ENCODE results near the gene RPL35A. TPM values are rescaled to one million over a fixed set of nuclear protein-coding genes. Genes with fewer than 3 reads are reported as not detected.
"Not testable (repeated sequence)": the region's sequence is repeated elsewhere in the genome, so short reads cannot be mapped to it uniquely, and the experiment has no call there.

The RPL35A gene
- total and polyA plus RNA-seq, 2 of the 4 experiments (the other 2 are of a cell fraction) = 906 to 1,064 TPM

GRCh38 chr3:197963019-197963637 is 13.1 kb downstream of the RPL35A start:
- intact Hi-C loops (cut with micrococcal nuclease) = loop anchor here (10.0 kb wide), 1 partner anchor 112 kb away; no protein-coding TSS in a partner anchor

GRCh38 chr3:197967337-197967989 is 17.5 kb downstream of the RPL35A start:
- intact Hi-C loops (cut with micrococcal nuclease) = loop anchor here (10.0 kb wide), 1 partner anchor 107 kb away; no protein-coding TSS in a partner anchor
- H2BK20ac ChIP-seq (ENCODE audit: low read depth, low read length); H4K5ac ChIP-seq (ENCODE audit: low read depth, low read length); H3K27me3 ChIP-seq (ENCODE audit: control insufficient read depth, insufficient read depth, low read length); H3K9ac ChIP-seq (ENCODE audit: low read depth, low read length); H2AK5ac ChIP-seq (ENCODE audit: low read depth, low read length); H2AK9ac ChIP-seq (replicated peaks; ENCODE audit: low read depth, low read length, poor library complexity); H3K4me1 ChIP-seq (ENCODE audit: control insufficient read depth, insufficient read depth, low read length); H3K14ac ChIP-seq (replicated peaks; ENCODE audit: low read depth, low read length); H3K56ac ChIP-seq (ENCODE audit: extremely low read depth, insufficient read depth, low read length); H3K79me1 ChIP-seq (ENCODE audit: low read depth in 1 of 2, low read length in 2 of 2); in situ Hi-C loops (cut with MboI; ENCODE audit: low sequenced_read_pairs); H4K20me1 ChIP-seq (ENCODE audit: insufficient read depth, low read length); H3K18ac ChIP-seq (ENCODE audit: low read depth, low read length); H2BK120ac ChIP-seq (ENCODE audit: low read depth, low read length); H3K4me3 ChIP-seq (ENCODE audit: insufficient read depth, low read depth, low read length); H3K4ac ChIP-seq (ENCODE audit: low read depth, low read length); DNase-seq; H3K9me1 ChIP-seq (ENCODE audit: insufficient read depth, low read length); H2AFZ ChIP-seq (replicated peaks; ENCODE audit: low read length, poor library complexity); H3K4me2 ChIP-seq (ENCODE audit: low read depth, low read length); H3K36me3 ChIP-seq (ENCODE audit: control insufficient read depth, insufficient read depth, low read length); H3K27ac ChIP-seq (ENCODE audit: insufficient read depth, low read length); CTCF ChIA-PET; ATAC-seq (ENCODE audit: low read depth); H4K91ac ChIP-seq (ENCODE audit: insufficient read depth, low read depth, low read length); BruUV-seq (replicated peaks); H2BK15ac ChIP-seq (ENCODE audit: low read depth, low read length); POLR2A ChIA-PET (ENCODE audit: unreplicated experiment); H3K23ac ChIP-seq (ENCODE audit: low read depth, low read length); dilution Hi-C loops (cut with HindIII; ENCODE audit: low sequenced_read_pairs, unreplicated experiment); H3K9me3 ChIP-seq (ENCODE audit: control insufficient read depth, insufficient read depth, low read length); H2BK5ac ChIP-seq (ENCODE audit: low read depth, low read length, poor library complexity, severe bottlenecking); H4K8ac ChIP-seq (ENCODE audit: low read depth in 2 of 2, low read length in 2 of 2): not testable (repeated sequence)
- WGBS, 2 experiments (ENCODE audit: extremely low coverage in 2 of 2, insufficient read length in 1 of 2) = 83% methylated on average over 1 of the region's 8 CpGs; no CpG with 5 or more reads in 1 of the 2 experiments

More at GRCh38 chr3:197963019-197963637, 13.1 kb downstream of the RPL35A start:
- ATAC-seq (ENCODE audit: low read depth) = no peak
- no peak overlapping the region for H2AFZ ChIP-seq (replicated peaks; ENCODE audit: low read length, poor library complexity)
- no peak for DNase-seq
- no peak overlapping the region for H3K27ac ChIP-seq (ENCODE audit: insufficient read depth, low read length)
- no peak overlapping the region for H4K91ac ChIP-seq (ENCODE audit: insufficient read depth, low read depth, low read length)
- H4K5ac ChIP-seq (ENCODE audit: low read depth, low read length) = no peak overlapping the region
- no peak overlapping the region for H2AK5ac ChIP-seq (ENCODE audit: low read depth, low read length)
- no peak overlapping the region for H3K23ac ChIP-seq (ENCODE audit: low read depth, low read length)
- no peaks in the 10 kb centered on the region for H3K9me1 ChIP-seq (ENCODE audit: insufficient read depth, low read length)
- H3K4me2 ChIP-seq (ENCODE audit: low read depth, low read length) = no peak overlapping the region
- H2BK15ac ChIP-seq (ENCODE audit: low read depth, low read length) = no peak overlapping the region
- H3K4me3 ChIP-seq (ENCODE audit: insufficient read depth, low read depth, low read length) = no peak overlapping the region
- no peak overlapping the region for H2BK20ac ChIP-seq (ENCODE audit: low read depth, low read length)
- no peak overlapping the region for H2BK120ac ChIP-seq (ENCODE audit: low read depth, low read length)
- POLR2A ChIA-PET (ENCODE audit: unreplicated experiment) = no interaction called here
- no peaks in the 10 kb centered on the region for H3K27me3 ChIP-seq (ENCODE audit: control insufficient read depth, insufficient read depth, low read length)
- H3K56ac ChIP-seq (ENCODE audit: extremely low read depth, insufficient read depth, low read length) = no peak overlapping the region
- peaks cover 5% of the 10 kb centered on the region for H3K9me3 ChIP-seq (ENCODE audit: control insufficient read depth, insufficient read depth, low read length)
- no peak overlapping the region for H2AK9ac ChIP-seq (replicated peaks; ENCODE audit: low read depth, low read length, poor library complexity)
- peaks cover 10 to 22% of the 10 kb centered on the region in 2 experiments for H3K79me1 ChIP-seq (ENCODE audit: low read depth in 1 of 2, low read length in 2 of 2)
- 0 out of 2 replicates have a peak, but pooled peaks cover 2% of the 10 kb centered on the region for H3K4me1 ChIP-seq (ENCODE audit: control insufficient read depth, insufficient read depth, low read length)
- TF ChIP-seq RFX5 (IDR thresholded peaks at IDR 0.05; ENCODE audit: low read depth, low read length) (no peak), MAFK (IDR thresholded peaks at IDR 0.05; ENCODE audit: low read depth, low read length) (no peak), CHD1 (IDR thresholded peaks at IDR 0.05; ENCODE audit: low read depth, low read length) (no peak), MXI1 (IDR thresholded peaks at IDR 0.05; ENCODE audit: borderline replicate concordance, low read depth, low read length) (no peak), POLR2A (IDR thresholded peaks at IDR 0.05; ENCODE audit: low read depth, low read length) (no peak), SMC3 (IDR thresholded peaks at IDR 0.05; ENCODE audit: low read depth, low read length) (no peak), USF2 (IDR thresholded peaks at IDR 0.05; ENCODE audit: low read depth, low read length) (no peak)
- no peaks in the 10 kb centered on the region for H3K36me3 ChIP-seq (ENCODE audit: control insufficient read depth, insufficient read depth, low read length)
- no peak overlapping the region for H2BK5ac ChIP-seq (ENCODE audit: low read depth, low read length, poor library complexity, severe bottlenecking)
- CTCF ChIA-PET = no interaction called here
- BruUV-seq (replicated peaks) = no TSS peak
- no peak overlapping the region for H3K14ac ChIP-seq (replicated peaks; ENCODE audit: low read depth, low read length)
- H4K20me1 ChIP-seq (ENCODE audit: insufficient read depth, low read length) = no peaks in the 10 kb centered on the region
- no peak overlapping the region for H4K8ac ChIP-seq (ENCODE audit: low read depth in 2 of 2, low read length in 2 of 2)
- no peak overlapping the region for H3K18ac ChIP-seq (ENCODE audit: low read depth, low read length)
- no CpG with 5 or more reads among the region's 5 CpGs for WGBS, 2 experiments (ENCODE audit: extremely low coverage in 2 of 2, insufficient read length in 1 of 2)
- H3K9ac ChIP-seq (ENCODE audit: low read depth, low read length) = no peak overlapping the region
- no peak overlapping the region for H3K4ac ChIP-seq (ENCODE audit: low read depth, low read length)
- dilution Hi-C loops (cut with HindIII; ENCODE audit: low sequenced_read_pairs, unreplicated experiment) = no loop called here
- in situ Hi-C loops (cut with MboI; ENCODE audit: low sequenced_read_pairs) = no loop called here
